ENCODE measurements around the gene FOXA2.

- TF ChIP-seq, protein P1, sequence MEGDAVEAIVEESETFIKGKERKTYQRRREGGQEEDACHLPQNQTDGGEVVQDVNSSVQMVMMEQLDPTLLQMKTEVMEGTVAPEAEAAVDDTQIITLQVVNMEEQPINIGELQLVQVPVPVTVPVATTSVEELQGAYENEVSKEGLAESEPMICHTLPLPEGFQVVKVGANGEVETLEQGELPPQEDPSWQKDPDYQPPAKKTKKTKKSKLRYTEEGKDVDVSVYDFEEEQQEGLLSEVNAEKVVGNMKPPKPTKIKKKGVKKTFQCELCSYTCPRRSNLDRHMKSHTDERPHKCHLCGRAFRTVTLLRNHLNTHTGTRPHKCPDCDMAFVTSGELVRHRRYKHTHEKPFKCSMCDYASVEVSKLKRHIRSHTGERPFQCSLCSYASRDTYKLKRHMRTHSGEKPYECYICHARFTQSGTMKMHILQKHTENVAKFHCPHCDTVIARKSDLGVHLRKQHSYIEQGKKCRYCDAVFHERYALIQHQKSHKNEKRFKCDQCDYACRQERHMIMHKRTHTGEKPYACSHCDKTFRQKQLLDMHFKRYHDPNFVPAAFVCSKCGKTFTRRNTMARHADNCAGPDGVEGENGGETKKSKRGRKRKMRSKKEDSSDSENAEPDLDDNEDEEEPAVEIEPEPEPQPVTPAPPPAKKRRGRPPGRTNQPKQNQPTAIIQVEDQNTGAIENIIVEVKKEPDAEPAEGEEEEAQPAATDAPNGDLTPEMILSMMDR (IDR thresholded peaks at IDR 0.05): no peak
- TF ChIP-seq POLR2A (IDR thresholded peaks at IDR 0.05): no peak
Observed at GRCh38 chr20:22607695-22608094, 23.3 kb upstream of the FOXA2 start.

Measured in sigmoid colon (tissue), 3 donors.